HTERT RPE-1 (cell line): ENCODE data around the gene KRTAP10-4.
"Not testable (repeated sequence)": the region's sequence is repeated elsewhere in the genome, so short reads cannot be mapped to it uniquely, and the experiment has no call there.

Experiments used
- in situ Hi-C: fragments of 300-500 bp; cut with MboI; formaldehyde crosslinking; loops from 4 replicates; pipeline ENCODE4 v1.14.3; 2020; ENCODE audit warnings: low sequenced_read_pairs

The KRTAP10-4 gene, protein sequence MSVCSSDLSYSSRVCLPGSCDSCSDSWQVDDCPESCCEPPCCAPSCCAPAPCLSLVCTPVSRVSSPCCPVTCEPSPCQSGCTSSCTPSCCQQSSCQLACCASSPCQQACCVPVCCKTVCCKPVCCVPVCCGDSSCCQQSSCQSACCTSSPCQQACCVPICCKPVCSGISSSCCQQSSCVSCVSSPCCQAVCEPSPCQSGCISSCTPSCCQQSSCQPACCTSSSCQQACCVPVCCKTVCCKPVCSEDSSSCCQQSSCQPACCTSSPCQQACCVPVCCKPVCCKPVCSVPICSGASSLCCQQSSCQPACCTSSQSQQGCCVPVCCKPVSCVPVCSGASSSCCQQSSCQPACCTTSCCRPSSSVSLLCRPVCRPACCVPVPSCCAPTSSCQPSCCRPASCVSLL

GRCh38 chr21:44573630-44574456, at the start of gene KRTAP10-4:
Gene KRTAP10-4, plus strand, starts transcription at chr21:44573729. Its CDS starts 30 bp downstream, at chr21:44573759.
- in situ Hi-C loops, result not testable (repeated sequence)

DNA sequence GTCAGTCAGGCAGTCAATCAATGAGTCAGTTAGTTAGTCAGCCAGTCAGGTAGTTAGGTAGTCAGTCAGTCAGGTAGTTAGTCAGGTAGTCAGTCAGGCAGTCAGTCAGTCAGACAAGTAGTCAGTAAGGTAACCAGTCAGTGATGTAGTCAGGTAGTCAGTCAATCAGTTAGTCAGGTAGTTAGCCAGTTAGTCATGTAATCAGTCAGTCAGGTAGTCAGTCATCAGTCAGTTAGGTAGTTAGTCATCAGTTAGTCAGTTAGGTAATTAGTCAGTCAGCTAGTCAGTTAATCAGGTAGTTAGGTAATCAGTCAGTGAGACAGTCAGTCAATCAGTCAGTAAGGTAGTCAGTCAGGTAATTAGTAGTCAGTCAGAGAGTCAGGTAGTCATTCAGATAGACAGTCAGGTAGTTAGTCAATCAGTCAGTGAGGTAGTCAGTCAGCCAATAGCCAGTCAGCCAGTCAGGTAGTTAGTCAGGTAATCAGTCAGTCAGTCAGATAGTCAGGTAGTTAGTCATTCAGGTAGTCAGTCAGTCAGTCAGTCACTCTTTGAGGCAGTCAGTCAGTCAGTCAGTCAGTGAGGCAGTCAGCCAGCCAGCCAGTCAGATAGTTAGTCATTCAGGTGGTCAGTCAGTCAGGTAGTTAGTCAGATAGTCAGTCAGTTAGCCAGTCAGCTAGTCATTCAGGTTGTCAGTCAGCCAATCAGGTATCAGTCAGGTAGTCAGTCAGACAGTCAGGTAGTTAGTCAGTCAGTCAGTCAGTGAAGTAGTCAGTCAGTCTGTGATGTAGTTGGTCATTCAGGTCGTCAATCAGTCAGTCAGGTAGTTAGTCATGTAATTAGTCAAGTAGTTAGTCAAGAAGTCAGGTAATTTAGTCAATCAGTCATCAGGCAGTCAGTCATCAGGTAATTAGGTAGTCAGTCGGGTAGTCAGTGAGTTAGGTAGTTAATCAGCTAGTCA, 48.8 kb upstream of the KRTAP10-4 start:
- in situ Hi-C loops, result no loop called here

DNA sequence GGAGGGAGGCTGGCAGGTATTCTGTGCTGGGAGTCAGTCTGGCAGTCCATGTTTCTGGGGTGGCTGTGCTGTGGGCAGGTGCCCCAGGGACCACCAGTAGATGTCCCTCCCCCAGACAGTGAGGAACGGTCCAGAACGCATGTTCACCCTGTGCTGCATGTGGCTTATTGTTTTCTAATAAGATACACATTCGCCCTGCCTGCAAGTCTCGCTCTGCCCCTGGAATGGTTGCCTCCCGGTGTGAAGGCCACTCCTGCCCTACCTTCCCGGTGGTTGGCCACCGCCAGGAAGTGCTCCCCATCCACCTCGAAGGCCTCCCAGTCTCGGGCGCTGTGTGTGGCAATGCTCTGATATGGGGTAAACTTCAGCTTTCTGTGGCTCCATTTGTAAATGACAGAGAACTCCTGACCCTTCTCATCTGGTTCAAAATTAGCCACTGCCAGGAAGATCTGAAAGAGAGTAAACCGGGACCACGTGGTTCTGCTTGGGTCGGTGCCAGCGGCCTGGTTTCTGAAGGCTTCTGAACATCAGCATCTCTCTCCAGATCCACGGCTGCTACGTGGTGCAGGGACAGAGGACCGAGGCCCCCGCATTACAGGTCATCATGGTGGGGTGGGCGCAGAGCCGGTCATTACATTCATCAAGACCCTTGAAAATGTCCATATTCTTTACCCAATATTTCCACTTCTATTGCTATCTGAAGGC, 48.0 kb upstream of the KRTAP10-4 start:
- in situ Hi-C loops, result no loop called here

DNA sequence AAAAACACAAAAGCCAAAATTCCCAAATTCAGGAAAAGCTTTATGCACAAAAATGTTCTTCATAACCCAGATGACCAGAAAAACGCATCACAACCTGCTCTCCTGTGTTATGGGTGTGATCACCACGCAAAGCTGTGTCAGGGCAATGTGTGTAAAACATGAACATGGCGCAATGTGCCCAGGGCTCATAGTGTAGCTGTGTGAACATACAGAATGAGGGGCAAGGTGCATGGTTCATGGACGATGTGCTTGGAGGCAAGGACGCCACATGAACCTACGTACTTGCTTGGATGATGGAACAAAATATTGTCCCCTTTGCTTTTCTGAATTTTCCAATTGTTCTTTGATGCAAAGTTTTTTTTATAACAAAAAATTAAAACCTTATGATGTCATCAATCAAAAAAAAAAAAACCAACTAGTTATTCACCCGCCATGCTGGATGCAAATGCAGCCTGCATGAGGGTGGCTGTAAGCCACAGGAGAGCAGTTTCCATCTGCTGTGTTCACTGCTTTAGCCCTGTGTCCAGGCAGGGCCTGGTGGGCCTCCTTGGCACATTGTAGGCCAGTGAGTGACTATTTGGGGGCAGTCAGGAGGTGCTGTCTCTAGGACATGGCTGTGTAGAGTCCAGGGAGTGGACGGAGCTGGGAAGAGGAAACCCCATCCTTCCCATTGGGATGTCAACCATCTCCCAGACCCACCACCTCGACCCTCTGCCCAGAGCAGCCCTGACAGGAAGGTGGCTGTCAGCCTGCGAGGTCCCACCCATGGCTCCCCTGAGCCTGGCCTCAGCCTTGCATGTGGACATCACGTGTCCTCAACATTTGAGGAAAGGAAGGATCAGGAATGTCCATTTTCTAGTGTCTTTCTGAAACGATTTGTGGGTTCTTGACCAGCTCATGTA, 47.2 kb upstream of the KRTAP10-4 start:
- in situ Hi-C loops, result no loop called here

DNA sequence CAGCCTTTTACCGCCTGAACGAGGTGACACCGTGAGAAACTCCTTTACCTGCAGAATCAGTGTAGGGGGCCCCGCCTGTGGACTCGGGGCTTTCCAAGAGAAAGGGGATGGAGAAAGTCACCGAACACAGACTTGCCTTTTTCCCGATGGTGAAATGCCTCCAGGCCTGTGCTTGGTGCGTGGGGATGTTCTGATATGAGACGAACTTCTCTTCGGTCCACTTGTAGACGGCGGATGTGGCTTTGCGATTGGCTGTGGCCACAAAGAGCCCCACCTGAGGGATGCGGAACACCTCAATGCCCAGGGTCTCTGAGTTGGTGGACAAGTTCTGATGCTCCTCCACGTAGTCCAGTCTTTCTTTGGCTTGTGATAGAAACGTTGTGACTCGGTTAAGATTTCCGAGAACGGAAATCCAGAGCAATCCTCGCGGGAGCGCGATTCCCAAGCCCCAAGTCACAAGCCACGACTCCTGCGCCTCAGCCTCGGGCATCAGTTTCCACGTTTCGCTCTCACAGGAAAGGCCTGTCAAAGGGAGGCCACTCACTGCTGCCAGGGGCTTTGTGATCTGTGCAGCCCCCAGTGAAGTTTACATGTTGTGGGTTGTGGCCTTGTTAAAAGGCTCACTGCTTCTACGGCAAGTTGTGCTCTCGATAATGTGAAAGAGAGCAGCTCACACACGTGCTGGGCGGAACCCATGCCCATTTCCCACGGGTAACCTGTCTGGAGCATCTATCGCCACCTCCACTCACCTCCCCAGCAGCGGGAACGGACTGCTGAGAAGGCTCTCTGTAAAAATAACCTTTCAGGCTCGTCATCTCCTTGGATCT, 46.2 kb upstream of the KRTAP10-4 start:
- in situ Hi-C loops, result no loop called here

DNA sequence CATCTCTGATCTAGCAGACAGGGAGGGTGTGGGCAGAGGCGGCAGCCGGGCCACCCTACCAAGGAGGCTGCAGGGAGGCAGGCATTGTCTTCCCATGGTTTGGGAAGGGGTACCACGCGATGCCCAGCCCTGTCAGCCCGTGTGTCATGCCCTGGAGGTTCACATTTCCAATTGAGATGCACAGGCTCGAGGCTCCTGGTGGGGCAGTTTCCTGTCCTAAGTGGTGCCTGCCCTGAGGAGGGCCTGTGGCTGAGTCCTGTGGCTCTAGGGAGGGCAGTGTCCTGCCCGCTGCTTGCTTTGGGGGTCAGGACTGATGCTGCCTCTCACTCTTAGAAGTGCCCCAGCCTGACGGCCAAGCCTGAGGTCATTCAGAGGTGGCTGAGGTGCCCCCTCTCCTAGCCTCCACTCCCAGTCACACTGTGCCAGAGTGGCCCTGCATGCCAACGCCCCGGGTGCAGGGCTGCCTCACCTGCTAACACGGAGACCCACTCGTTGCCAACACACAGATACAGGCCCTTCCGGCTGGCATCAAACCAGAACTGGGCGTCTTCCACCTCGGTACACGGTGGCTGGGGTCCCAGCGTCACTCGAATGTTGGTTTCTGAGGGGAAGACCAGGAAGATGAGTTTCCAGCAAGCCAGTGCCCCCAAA, 45.4 kb upstream of the KRTAP10-4 start:
- in situ Hi-C loops, result no loop called here

DNA sequence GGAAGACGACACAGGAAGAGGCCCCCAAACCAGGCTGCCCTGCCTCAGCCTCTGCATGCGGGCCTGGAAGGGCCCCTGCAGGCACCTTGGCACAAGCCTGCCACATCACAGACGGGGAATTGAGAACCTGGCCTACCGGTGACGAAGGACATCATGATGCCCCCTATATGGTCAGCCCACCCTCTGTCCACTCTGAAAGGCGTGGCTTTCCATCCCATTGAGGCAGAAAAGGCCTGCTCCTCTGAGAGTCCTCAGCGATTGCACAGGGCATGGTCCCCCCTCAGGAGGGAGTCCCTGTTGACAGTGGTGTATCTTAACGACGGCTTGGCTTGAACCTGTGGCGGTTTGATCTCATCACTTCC, 44.9 kb upstream of the KRTAP10-4 start:
- in situ Hi-C loops, result no loop called here

DNA sequence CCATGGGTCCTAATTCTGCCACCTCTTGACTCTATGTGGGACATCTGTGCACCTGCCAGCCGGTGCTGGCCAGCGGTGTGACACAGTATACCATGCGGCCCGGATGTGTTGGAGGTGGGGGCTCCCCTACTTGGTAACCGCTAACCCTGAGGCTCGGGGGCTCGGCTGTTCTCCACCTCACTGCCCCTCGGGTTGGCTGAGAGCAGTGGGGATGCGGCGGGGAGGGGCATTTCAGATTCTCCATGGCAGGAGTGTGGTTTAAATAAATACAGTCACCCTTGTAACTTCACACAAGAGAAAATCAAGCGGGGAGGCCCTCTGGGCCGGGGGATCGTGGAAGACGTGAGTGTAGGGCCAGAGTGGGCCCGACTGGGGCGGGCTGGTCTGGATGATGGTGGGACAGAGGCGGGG, 44.5 kb upstream of the KRTAP10-4 start:
- in situ Hi-C loops, result no loop called here

DNA sequence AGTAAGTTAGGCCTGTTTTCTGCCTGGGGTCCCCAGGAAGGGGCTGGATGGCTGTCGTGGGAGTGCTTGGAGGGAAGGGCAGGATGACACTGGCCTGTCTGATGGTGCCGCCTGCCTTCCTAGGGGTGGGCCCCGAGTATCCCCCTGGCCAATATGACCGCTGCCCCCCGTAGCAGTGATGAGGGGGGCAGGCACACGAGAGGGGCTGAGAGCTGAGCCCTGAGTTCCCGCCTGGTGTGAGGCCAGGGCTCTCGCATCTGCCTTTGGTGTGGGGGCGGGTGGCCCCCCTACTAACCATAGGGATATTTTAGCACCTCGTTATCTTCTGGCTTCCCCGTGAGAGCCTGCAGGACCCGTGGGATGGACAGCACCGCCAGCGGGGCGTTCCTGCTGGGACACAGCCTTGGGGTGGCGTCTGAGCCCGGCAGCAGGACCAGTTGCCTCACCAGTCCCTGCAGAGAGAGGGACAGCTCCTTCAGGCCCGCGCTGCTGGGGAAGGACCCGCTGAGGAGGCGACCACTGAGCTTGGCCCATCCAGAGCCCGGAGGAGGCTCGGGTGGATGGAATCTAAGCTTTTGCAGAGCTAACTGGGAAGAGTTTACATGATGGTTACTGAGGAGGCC, 43.9 kb upstream of the KRTAP10-4 start:
- in situ Hi-C loops, result no loop called here

DNA sequence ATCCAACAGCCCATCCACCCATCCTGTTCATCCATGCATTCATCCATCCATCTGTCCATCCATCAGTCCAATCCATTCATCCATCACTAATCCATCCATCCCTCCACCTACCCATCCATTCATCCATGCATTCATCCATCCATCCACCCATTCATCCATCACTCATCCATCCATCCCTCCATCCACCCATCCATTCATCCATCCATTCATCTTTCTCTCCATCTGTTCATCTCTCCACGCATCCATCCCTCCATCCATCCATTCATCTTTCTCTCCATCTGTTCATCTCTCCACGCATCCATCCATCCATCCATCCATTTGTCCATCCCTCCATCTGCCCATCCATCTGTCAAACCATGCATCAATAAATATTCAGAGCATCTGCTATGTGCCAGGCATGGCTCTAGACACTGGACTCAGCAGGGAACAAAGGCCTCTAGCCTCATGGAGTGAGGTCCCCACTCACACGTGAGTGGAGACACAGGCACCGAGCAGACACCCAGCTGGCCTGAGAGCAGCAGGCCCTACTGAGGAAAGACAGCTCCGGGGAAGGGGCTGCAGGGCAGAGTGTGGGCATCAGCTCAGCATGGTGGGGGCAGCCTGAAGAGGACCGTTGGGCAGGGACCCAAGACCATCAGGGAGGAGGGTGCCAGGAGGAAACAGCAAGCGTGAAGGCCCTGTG, 43.2 kb upstream of the KRTAP10-4 start:
- in situ Hi-C loops, result no loop called here

GRCh38 chr21:44530903-44531605, 42.5 kb upstream of the KRTAP10-4 start:
- in situ Hi-C loops, result no loop called here

- in situ Hi-C loops, result no loop called here
Measured at GRCh38 chr21:44531606-44532564, 41.6 kb upstream of the KRTAP10-4 start.

- in situ Hi-C loops, result no loop called here
Measured at GRCh38 chr21:44532712-44533111, 40.8 kb upstream of the KRTAP10-4 start.

GRCh38 chr21:44533121-44533890, 40.2 kb upstream of the KRTAP10-4 start:
- in situ Hi-C loops, result no loop called here
